HepG2 (cell line): Measurements from ENCODE around the gene MROH2A. TPM values are rescaled to one million over a fixed set of nuclear protein-coding genes. Genes with fewer than 3 reads are reported as not detected.
A peak's percentile ranks its signal among the peaks of the same experiment; 100 is the strongest.

Experiments
- ATAC-seq: fragments of 200-7000 bp; cut with Tn5 transposase; 3 replicates; pipeline ENCODE4 v1.9.1; 2020; ENCODE audit warnings: mild to moderate bottlenecking, moderate library complexity
- BruUV-seq: library from RNA; stranded (reverse); fragments of 400-500 nt; replicated peaks from 2 replicates; lab custom pipeline; 2021; lab: Mats Ljungman, UMichigan
- CTCF ChIA-PET: fragments of 300-600 bp; formaldehyde crosslinking; extraction: SDS; loops from one replicate; lab custom pipeline; 2021; ENCODE audit warnings: low total read pairs, inconsistent platforms, low intra/inter-chr PET ratio; lab: Yijun Ruan, JAX
- POLR2A ChIA-PET: fragments of 350-600 bp; sonication (Branson Sonifier 250); formaldehyde crosslinking; loops from one replicate; lab custom pipeline; 2020; ENCODE audit warnings: antibody characterized with exemption, inconsistent platforms; lab: Yijun Ruan, JAX
- DNase-seq: peaks from one replicate; pipeline ENCODE4 v3.0.0-alpha.2; 2015; ENCODE audit warnings: low spot score
- FAIRE-seq: peaks from 3 replicates; lab custom pipeline; 2011; peaks lifted over from hg19 to GRCh38; lab: Jason Lieb, UNC
- H2AFZ ChIP-seq: one replicate; pipeline ENCODE4 v1.6.1; 2011; ENCODE audit warnings: low read length, inconsistent platforms
- H3K27ac ChIP-seq: fragments of 300-600 bp; 3 replicates; pipeline ENCODE4 v1.8.0; 2011; ENCODE audit warnings: mixed run types, mild to moderate bottlenecking, mixed read lengths, low read length, inconsistent platforms; ENCODE audit not compliant: insufficient read depth; ENCODE audit errors: extremely low read length
- H3K27me3 ChIP-seq, 2 experiments: fragments of 200-600 bp in 1 of 2; 2 replicates in 1 of 2; 3 replicates in 1 of 2; pipeline versions ENCODE4 v1.6.0 to v1.8.0; 2011; ENCODE audit warnings: low read length in 2 of 2, mild to moderate bottlenecking in 2 of 2, moderate library complexity in 2 of 2, inconsistent platforms in 1 of 2; ENCODE audit not compliant: insufficient read depth in 2 of 2, control insufficient read depth in 1 of 2
- H3K36me3 ChIP-seq, 2 experiments: fragments of 200-600 bp in 1 of 2; replicated peaks in 1 of 2; 2 replicates in 1 of 2; 3 replicates in 1 of 2; pipeline versions ENCODE4 v1.5.1 to v1.8.0; 2011; ENCODE audit warnings: low read length in 2 of 2, inconsistent platforms in 1 of 2; ENCODE audit not compliant: insufficient read depth in 2 of 2, control insufficient read depth in 1 of 2
- H3K4me1 ChIP-seq: 2 replicates; pipeline ENCODE4 v1.5.1; 2012; ENCODE audit warnings: low read length, inconsistent platforms; ENCODE audit not compliant: insufficient read depth
- H3K4me2 ChIP-seq: 2 replicates; pipeline ENCODE4 v1.6.0; 2011; ENCODE audit warnings: low read depth, low read length, inconsistent platforms
- H3K4me3 ChIP-seq, 3 experiments: fragments of 200-600 bp in 1 of 3; sonication (generic), shearing (Covaris generic) in 1 of 3; replicated peaks in 1 of 3; 2 replicates each; pipeline ENCODE4 v1.5.1; 2011 to 2016; ENCODE audit warnings: low read length in 3 of 3, inconsistent platforms in 2 of 3, low read depth in 2 of 3, mild to moderate bottlenecking in 2 of 3, control low read depth in 1 of 3, mixed read lengths in 1 of 3; ENCODE audit not compliant: insufficient read depth in 1 of 3
- H3K79me2 ChIP-seq: one replicate; pipeline ENCODE4 v1.6.1; 2011; ENCODE audit warnings: low read length, inconsistent platforms; ENCODE audit not compliant: insufficient read depth
- H3K9ac ChIP-seq: 2 replicates; pipeline ENCODE4 v1.6.0; 2011; ENCODE audit warnings: mild to moderate bottlenecking, low read depth, low read length, inconsistent platforms; ENCODE audit not compliant: insufficient read depth
- H3K9me3 ChIP-seq: 2 replicates; pipeline ENCODE4 v1.5.1; 2012; ENCODE audit warnings: mild to moderate bottlenecking, low read length
- H4K20me1 ChIP-seq: 2 replicates; pipeline ENCODE4 v1.6.0; 2011; ENCODE audit warnings: inconsistent platforms, mild to moderate bottlenecking, low read length, moderate library complexity; ENCODE audit not compliant: insufficient read depth
- ELF3 ChIP-seq: IDR thresholded peaks from 2 replicates; pipeline ENCODE4 v1.6.1; 2016; ENCODE audit warnings: missing genetic modification reagents, missing compliant biosample characterization
- FLYWCH1 ChIP-seq: sonication (generic); formaldehyde crosslinking; IDR thresholded peaks from 2 replicates; pipeline ENCODE4 v1.8.1; 2023; ENCODE audit warnings: mild to moderate bottlenecking, missing genetic modification reagents
- KAT2B ChIP-seq: fragments of 150-350 bp; IDR thresholded peaks from 2 replicates; pipeline ENCODE4 v1.6.1; 2014; ENCODE audit warnings: low read depth, low read length, borderline replicate concordance
- MEF2D ChIP-seq: sonication (generic); formaldehyde crosslinking; IDR thresholded peaks from 2 replicates; pipeline ENCODE4 v1.5.1; 2020; ENCODE audit warnings: mild to moderate bottlenecking, missing genetic modification reagents
- ONECUT2 ChIP-seq: sonication (generic); formaldehyde crosslinking; IDR thresholded peaks from 2 replicates; pipeline ENCODE4 v1.4.0; 2020; ENCODE audit warnings: missing genetic modification reagents
- RAD51 ChIP-seq: fragments of 450-650 bp; IDR thresholded peaks from 2 replicates; pipeline ENCODE4 v1.6.1; 2016; ENCODE audit warnings: borderline replicate concordance
- RXRA ChIP-seq: sonication (generic); formaldehyde crosslinking; IDR thresholded peaks from 2 replicates; pipeline ENCODE4 v1.5.1; 2020; ENCODE audit warnings: missing genetic modification reagents
- ZBTB20 ChIP-seq: sonication (generic); formaldehyde crosslinking; IDR thresholded peaks from 2 replicates; pipeline ENCODE4 v1.8.1; 2023; ENCODE audit warnings: missing genetic modification reagents, low read depth, mild to moderate bottlenecking, borderline replicate concordance
- ZFP41 ChIP-seq: sonication (generic); formaldehyde crosslinking; IDR thresholded peaks from 2 replicates; pipeline ENCODE4 v1.4.0; 2020; ENCODE audit warnings: mild to moderate bottlenecking, missing genetic modification reagents, borderline replicate concordance
- ZNF451 ChIP-seq: sonication (generic); formaldehyde crosslinking; IDR thresholded peaks from 2 replicates; pipeline ENCODE4 v1.5.0; 2020; ENCODE audit warnings: mild to moderate bottlenecking, missing genetic modification reagents
- ZNF468 ChIP-seq: sonication (generic); formaldehyde crosslinking; IDR thresholded peaks from 2 replicates; pipeline ENCODE4 v1.8.0; 2022; ENCODE audit warnings: mild to moderate bottlenecking, moderate library complexity, missing genetic modification reagents
- ZNF564 ChIP-seq: sonication (generic); formaldehyde crosslinking; IDR thresholded peaks from 2 replicates; pipeline ENCODE4 v1.8.1; 2023; ENCODE audit warnings: mild to moderate bottlenecking, missing genetic modification reagents
- ZNF572 ChIP-seq: sonication (generic); formaldehyde crosslinking; IDR thresholded peaks from 2 replicates; pipeline ENCODE4 v1.5.1; 2020; ENCODE audit warnings: mild to moderate bottlenecking, missing genetic modification reagents
- ZNF768 ChIP-seq: sonication (generic); formaldehyde crosslinking; IDR thresholded peaks from 2 replicates; pipeline ENCODE4 v1.4.0; 2020; ENCODE audit warnings: missing genetic modification reagents
- WGBS: methylation state at CpG from one replicate; pipeline ENCODE4 v1.1.6; 2017; ENCODE audit warnings: low lambda C conversion rate; 5-methylcytosine and 5-hydroxymethylcytosine counted together
- in situ Hi-C: cut with HindIII; loops from 2 replicates; pipeline ENCODE4 v1.10.0; 2017; ENCODE audit warnings: low pct_unique_long_range_greater_than_20kb; ENCODE audit not compliant: extremely low pct_ligation_motif_present
- intact Hi-C: fragments of 100-400 bp; cut with micrococcal nuclease; formaldehyde crosslinking; loops from one replicate; pipeline ENCODE4 v1.10.0; 2022; ENCODE audit not compliant: unreplicated experiment
- polyA plus RNA-seq, 8 experiments: library from polyadenylated mRNA; depleted of rRNA in 3 of 8; stranded (reverse) in 7 of 8; unstranded in 1 of 8; fragments of >200 nt; fragmentation: Illumina TruSeq in 4 of 8; extraction: Trizol in 4 of 8; gene quantifications; 2 replicates each; pipeline versions ENCODE4 v1.2.1 to v1.2.3, GENCODE V29; 2011 to 2016; ENCODE audit warnings: low read depth in 4 of 8, missing spikeins in 1 of 8, mixed read lengths in 1 of 8; ENCODE audit not compliant: insufficient read depth in 1 of 8
- total RNA-seq, 5 experiments: library from RNA; depleted of rRNA; stranded (reverse); fragments of >200 nt; fragmentation: Illumina TruSeq; extraction: Trizol; gene quantifications; 2 replicates each; pipeline ENCODE4 v1.2.3, GENCODE V29; 2016; ENCODE audit warnings: low read depth in 1 of 5
- TF ChIP-seq, protein P1 (sequence below): sonication (generic); formaldehyde crosslinking; IDR thresholded peaks from 2 replicates; pipeline ENCODE4 v1.4.0; 2020; ENCODE audit warnings: missing genetic modification reagents
- TF ChIP-seq, protein P2 (sequence below): sonication (generic); formaldehyde crosslinking; IDR thresholded peaks from 2 replicates; pipeline ENCODE4 v1.5.1; 2020; ENCODE audit warnings: mild to moderate bottlenecking, missing genetic modification reagents, moderate library complexity
- TF ChIP-seq, protein P3 (sequence below), 2 experiments: sonication (generic) in 1 of 2; formaldehyde crosslinking in 1 of 2; IDR thresholded peaks; 2 replicates each; pipeline versions ENCODE4 v1.5.1 to v1.6.1; 2011 to 2020; ENCODE audit warnings: borderline replicate concordance in 1 of 2, low read depth in 1 of 2, low read length in 1 of 2, mild to moderate bottlenecking in 1 of 2, missing genetic modification reagents in 1 of 2, moderate library complexity in 1 of 2

Gene MROH2A
- total and polyA plus RNA-seq, 2 of the 13 experiments (the other 11 are each of a cell fraction or from before 2014, with no cell fraction given), result 0.03 to 0.04 TPM

DNA sequence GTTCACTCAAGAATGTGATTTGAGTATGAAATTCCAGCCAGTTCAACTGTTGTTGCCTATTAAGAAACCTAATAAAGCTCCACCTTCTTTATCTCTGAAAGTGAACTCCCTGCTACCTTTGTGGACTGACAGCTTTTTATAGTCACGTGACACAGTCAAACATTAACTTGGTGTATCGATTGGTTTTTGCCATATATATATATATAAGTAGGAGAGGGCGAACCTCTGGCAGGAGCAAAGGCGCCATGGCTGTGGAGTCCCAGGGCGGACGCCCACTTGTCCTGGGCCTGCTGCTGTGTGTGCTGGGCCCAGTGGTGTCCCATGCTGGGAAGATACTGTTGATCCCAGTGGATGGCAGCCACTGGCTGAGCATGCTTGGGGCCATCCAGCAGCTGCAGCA is 18.1 kb upstream of the MROH2A start, which contains the start of gene UGT1A1:
TSS of gene UGT1A1 (plus strand) at position 228 of the 400 bp plus-strand sequence. CDS start at position 246, 18 bp downstream.
- no peak within 1 kb of the TSS for H3K4me2 ChIP-seq
- no peaks in the 10 kb centered on the region for H3K9me3 ChIP-seq
- POLR2A ChIA-PET, result no interaction called here
- BruUV-seq, result no TSS peak
- H3K79me2 ChIP-seq, result no peaks in the 10 kb centered on the region
- H3K27me3 ChIP-seq, result peaks cover 9 to 74% of the 10 kb centered on the region in 2 experiments; a peak in 3 of 5 replicates
- ATAC-seq (peak; percentile 13; the same call in 1 of the 3 replicates), DNase-seq (peak; percentile 30), FAIRE-seq (no peak)
- in situ Hi-C loops (no loop called here), intact Hi-C loops (no loop called here)
- H4K20me1 ChIP-seq, result no peaks in the 10 kb centered on the region
- CTCF ChIA-PET, result no interaction called here
- H3K9ac ChIP-seq, result no peak within 1 kb of the TSS
- no peak within 1 kb of the TSS for H3K27ac ChIP-seq
- WGBS, result 62% methylated on average over 6 of the region's 6 CpGs
- H3K4me3 ChIP-seq, result no peak within 1 kb of the TSS
- peaks cover 46% of the 10 kb centered on the region for H3K4me1 ChIP-seq
- no peak within 1 kb of the TSS for H2AFZ ChIP-seq
- no peaks in the 10 kb centered on the region for H3K36me3 ChIP-seq
- peak; percentile 44; the same call in 1 of the 2 replicates for TF ChIP-seq ZNF564 (CRISPR knock-in tag)
- no peak for TF ChIP-seq ZFP41 (CRISPR knock-in tag)
- no peak for TF ChIP-seq FLYWCH1 (CRISPR knock-in tag)
- no peak for TF ChIP-seq RXRA (CRISPR knock-in tag)
- peak; percentile 78 for TF ChIP-seq ONECUT2
- TF ChIP-seq, protein P1, sequence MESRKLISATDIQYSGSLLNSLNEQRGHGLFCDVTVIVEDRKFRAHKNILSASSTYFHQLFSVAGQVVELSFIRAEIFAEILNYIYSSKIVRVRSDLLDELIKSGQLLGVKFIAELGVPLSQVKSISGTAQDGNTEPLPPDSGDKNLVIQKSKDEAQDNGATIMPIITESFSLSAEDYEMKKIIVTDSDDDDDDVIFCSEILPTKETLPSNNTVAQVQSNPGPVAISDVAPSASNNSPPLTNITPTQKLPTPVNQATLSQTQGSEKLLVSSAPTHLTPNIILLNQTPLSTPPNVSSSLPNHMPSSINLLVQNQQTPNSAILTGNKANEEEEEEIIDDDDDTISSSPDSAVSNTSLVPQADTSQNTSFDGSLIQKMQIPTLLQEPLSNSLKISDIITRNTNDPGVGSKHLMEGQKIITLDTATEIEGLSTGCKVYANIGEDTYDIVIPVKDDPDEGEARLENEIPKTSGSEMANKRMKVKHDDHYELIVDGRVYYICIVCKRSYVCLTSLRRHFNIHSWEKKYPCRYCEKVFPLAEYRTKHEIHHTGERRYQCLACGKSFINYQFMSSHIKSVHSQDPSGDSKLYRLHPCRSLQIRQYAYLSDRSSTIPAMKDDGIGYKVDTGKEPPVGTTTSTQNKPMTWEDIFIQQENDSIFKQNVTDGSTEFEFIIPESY (CRISPR knock-in tag), result peak; percentile 72
- peak; percentile 93 for TF ChIP-seq RAD51
- TF ChIP-seq, protein P2, sequence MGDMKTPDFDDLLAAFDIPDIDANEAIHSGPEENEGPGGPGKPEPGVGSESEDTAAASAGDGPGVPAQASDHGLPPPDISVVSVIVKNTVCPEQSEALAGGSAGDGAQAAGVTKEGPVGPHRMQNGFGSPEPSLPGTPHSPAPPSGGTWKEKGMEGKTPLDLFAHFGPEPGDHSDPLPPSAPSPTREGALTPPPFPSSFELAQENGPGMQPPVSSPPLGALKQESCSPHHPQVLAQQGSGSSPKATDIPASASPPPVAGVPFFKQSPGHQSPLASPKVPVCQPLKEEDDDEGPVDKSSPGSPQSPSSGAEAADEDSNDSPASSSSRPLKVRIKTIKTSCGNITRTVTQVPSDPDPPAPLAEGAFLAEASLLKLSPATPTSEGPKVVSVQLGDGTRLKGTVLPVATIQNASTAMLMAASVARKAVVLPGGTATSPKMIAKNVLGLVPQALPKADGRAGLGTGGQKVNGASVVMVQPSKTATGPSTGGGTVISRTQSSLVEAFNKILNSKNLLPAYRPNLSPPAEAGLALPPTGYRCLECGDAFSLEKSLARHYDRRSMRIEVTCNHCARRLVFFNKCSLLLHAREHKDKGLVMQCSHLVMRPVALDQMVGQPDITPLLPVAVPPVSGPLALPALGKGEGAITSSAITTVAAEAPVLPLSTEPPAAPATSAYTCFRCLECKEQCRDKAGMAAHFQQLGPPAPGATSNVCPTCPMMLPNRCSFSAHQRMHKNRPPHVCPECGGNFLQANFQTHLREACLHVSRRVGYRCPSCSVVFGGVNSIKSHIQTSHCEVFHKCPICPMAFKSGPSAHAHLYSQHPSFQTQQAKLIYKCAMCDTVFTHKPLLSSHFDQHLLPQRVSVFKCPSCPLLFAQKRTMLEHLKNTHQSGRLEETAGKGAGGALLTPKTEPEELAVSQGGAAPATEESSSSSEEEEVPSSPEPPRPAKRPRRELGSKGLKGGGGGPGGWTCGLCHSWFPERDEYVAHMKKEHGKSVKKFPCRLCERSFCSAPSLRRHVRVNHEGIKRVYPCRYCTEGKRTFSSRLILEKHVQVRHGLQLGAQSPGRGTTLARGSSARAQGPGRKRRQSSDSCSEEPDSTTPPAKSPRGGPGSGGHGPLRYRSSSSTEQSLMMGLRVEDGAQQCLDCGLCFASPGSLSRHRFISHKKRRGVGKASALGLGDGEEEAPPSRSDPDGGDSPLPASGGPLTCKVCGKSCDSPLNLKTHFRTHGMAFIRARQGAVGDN (CRISPR knock-in tag), result peak; percentile 27; the same call in 1 of the 2 replicates
- no peak for TF ChIP-seq ZNF451 (CRISPR knock-in tag)
- TF ChIP-seq ZNF768, result peak; percentile 93
- TF ChIP-seq ZBTB20 (CRISPR knock-in tag), result peak; percentile 34; the same call in 1 of the 2 replicates
- TF ChIP-seq, protein P3, sequence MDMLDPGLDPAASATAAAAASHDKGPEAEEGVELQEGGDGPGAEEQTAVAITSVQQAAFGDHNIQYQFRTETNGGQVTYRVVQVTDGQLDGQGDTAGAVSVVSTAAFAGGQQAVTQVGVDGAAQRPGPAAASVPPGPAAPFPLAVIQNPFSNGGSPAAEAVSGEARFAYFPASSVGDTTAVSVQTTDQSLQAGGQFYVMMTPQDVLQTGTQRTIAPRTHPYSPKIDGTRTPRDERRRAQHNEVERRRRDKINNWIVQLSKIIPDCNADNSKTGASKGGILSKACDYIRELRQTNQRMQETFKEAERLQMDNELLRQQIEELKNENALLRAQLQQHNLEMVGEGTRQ (IDR thresholded peaks at IDR 0.05; ENCODE audit: low read depth, low read length), result peak; percentile 81
- TF ChIP-seq, protein P3 (CRISPR knock-in tag; IDR thresholded peaks at IDR 0.05; ENCODE audit: borderline replicate concordance), result peak; percentile 70; the same call in 1 of the 2 replicates
- TF ChIP-seq MEF2D (CRISPR knock-in tag), result 0 out of 2 replicates have a peak, but pooled peaks have one; percentile 21
- no peak for TF ChIP-seq KAT2B
- TF ChIP-seq ZNF468 (CRISPR knock-in tag), result no peak
- TF ChIP-seq ZNF572, result no peak
- TF ChIP-seq ELF3 (CRISPR knock-in tag), result no peak
